Smooth muscle cell (in vitro differentiated cells): ENCODE data around the gene SNX18. TPM values are rescaled to one million over a fixed set of nuclear protein-coding genes. Genes with fewer than 3 reads are reported as not detected.

Experiments used
- DNase-seq: peaks from one replicate; lab custom pipeline; 2025; ENCODE audit not compliant: unreplicated experiment; lab: John Stamatoyannopoulos, UW
- H2AFZ ChIP-seq: fragments of 200-600 bp; sonication (generic); 2 replicates; pipeline ENCODE4 v1.6.0; 2016; ENCODE audit warnings: antibody characterized with exemption, low read depth, mild to moderate bottlenecking
- H3F3A ChIP-seq: fragments of 200-600 bp; sonication (generic); 2 replicates; pipeline ENCODE4 v1.6.0; 2017; ENCODE audit warnings: antibody characterized with exemption, low read depth
- H3K27ac ChIP-seq: fragments of 200-600 bp; sonication (generic); 2 replicates; pipeline ENCODE4 v1.5.1; 2016; ENCODE audit warnings: low read depth, mild to moderate bottlenecking
- H3K27me3 ChIP-seq: fragments of 200-600 bp; sonication (generic); 2 replicates; pipeline ENCODE4 v1.6.1; 2016; ENCODE audit warnings: low read depth, mild to moderate bottlenecking
- H3K36me3 ChIP-seq: fragments of 200-600 bp; sonication (generic); 2 replicates; pipeline ENCODE4 v1.5.1; 2016; ENCODE audit warnings: low read depth
- H3K4me1 ChIP-seq: fragments of 200-600 bp; sonication (generic); 2 replicates; pipeline ENCODE4 v1.5.1; 2016; ENCODE audit warnings: low read depth
- H3K4me2 ChIP-seq: fragments of 200-600 bp; sonication (generic); 2 replicates; pipeline ENCODE4 v1.6.0; 2016; ENCODE audit warnings: mild to moderate bottlenecking
- H3K4me3 ChIP-seq: fragments of 200-600 bp; sonication (generic); 2 replicates; pipeline ENCODE4 v1.5.1; 2016; ENCODE audit warnings: mild to moderate bottlenecking
- H3K79me2 ChIP-seq: fragments of 200-600 bp; sonication (generic); 2 replicates; pipeline ENCODE4 v1.6.0; 2016; ENCODE audit warnings: low read depth, mild to moderate bottlenecking
- H3K9ac ChIP-seq: fragments of 200-600 bp; sonication (generic); 2 replicates; pipeline ENCODE4 v1.6.0; 2016; ENCODE audit warnings: low read depth
- H3K9me3 ChIP-seq: fragments of 200-600 bp; sonication (generic); replicated peaks from 2 replicates; pipeline ENCODE4 v1.5.1; 2016; ENCODE audit warnings: low read depth
- H4K20me1 ChIP-seq: fragments of 200-600 bp; sonication (generic); 2 replicates; pipeline ENCODE4 v1.6.0; 2016; ENCODE audit warnings: low read depth
- polyA plus RNA-seq: library from polyadenylated mRNA; unstranded; fragments of >200 nt; fragmentation: Nextera tagmentation; extraction: Ambion mirVana; gene quantifications from 2 replicates; pipeline ENCODE4 v1.2.1, GENCODE V29; 2016
- total RNA-seq: library from RNA; depleted of rRNA; stranded (reverse); fragments of >200 nt; gene quantifications from 2 replicates; pipeline ENCODE4 v1.2.3, GENCODE V29; 2014
- TF ChIP-seq, protein P1 (sequence below): fragments of 200-600 bp; sonication (generic); IDR thresholded peaks from 2 replicates; pipeline ENCODE4 v1.5.1; 2017; ENCODE audit warnings: borderline replicate concordance, mild to moderate bottlenecking, antibody characterized with exemption; ENCODE audit not compliant: insufficient read depth, poor library complexity, severe bottlenecking

The SNX18 gene
- total and polyA plus RNA-seq, 2 experiments from 2014 or later, result 3.5 to 16.7 TPM

DNA sequence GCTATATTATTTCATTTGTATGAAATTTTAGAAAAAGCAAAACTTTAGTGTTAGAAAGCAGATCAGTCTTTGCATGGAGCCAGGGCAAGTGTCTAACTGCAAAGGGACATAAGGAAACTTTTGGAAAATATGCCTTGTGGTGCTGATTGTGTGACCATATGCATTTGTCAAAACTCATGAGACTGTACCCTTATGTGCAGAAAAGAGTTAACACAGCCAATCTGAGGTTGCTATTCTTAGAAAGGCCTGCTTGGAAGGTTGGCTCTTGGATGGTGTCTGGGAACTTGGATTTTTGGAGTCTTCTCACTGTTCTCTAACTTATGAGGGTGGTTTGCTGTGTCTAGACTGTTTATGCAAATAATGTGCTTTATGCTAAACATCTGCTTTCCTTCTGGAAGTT lies 76.6 kb downstream of the SNX18 start:
- Histone ChIP-seq H3K4me3 (no peak overlapping the region), H3K79me2 (no peaks in the 10 kb centered on the region), H3K4me1 (no peaks in the 10 kb centered on the region), H2AFZ (no peak overlapping the region), H3K36me3 (no peaks in the 10 kb centered on the region), H4K20me1 (no peaks in the 10 kb centered on the region), H3K27me3 (no peaks in the 10 kb centered on the region), H3F3A (no peaks in the 10 kb centered on the region), H3K9ac (no peak overlapping the region), H3K4me2 (no peak overlapping the region), H3K9me3 (peaks cover 5% of the 10 kb centered on the region), H3K27ac (no peak overlapping the region)
- DNase-seq, result no peak
- TF ChIP-seq, protein P1, sequence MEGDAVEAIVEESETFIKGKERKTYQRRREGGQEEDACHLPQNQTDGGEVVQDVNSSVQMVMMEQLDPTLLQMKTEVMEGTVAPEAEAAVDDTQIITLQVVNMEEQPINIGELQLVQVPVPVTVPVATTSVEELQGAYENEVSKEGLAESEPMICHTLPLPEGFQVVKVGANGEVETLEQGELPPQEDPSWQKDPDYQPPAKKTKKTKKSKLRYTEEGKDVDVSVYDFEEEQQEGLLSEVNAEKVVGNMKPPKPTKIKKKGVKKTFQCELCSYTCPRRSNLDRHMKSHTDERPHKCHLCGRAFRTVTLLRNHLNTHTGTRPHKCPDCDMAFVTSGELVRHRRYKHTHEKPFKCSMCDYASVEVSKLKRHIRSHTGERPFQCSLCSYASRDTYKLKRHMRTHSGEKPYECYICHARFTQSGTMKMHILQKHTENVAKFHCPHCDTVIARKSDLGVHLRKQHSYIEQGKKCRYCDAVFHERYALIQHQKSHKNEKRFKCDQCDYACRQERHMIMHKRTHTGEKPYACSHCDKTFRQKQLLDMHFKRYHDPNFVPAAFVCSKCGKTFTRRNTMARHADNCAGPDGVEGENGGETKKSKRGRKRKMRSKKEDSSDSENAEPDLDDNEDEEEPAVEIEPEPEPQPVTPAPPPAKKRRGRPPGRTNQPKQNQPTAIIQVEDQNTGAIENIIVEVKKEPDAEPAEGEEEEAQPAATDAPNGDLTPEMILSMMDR, result no peak

DNA sequence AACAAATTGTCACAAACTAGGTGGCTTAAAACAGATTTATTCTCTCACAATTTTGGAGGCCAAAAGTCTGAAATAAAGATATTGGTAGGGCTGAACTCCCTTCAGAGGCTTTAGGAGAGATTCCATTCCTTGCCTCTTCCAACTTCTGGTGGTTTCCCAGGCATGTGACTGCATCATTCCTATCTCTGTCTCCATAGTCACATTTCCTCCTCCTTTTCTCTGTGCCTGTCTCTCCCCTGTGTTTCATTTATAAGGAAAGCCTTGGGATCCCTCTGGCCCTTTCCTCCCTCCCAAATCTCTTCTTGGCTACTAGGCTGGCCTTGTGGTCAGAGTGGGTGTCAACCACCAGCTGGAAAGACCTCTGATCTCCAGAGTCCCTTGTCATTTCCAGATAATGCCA lies 78.2 kb downstream of the SNX18 start:
- H3K36me3 ChIP-seq, result no peaks in the 10 kb centered on the region
- H3K4me2 ChIP-seq, result no peak overlapping the region
- no peaks in the 10 kb centered on the region for H3K4me1 ChIP-seq
- H4K20me1 ChIP-seq, result no peaks in the 10 kb centered on the region
- DNase-seq, result no peak
- peaks cover 5% of the 10 kb centered on the region for H3K9me3 ChIP-seq
- H3F3A ChIP-seq, result no peaks in the 10 kb centered on the region
- H3K79me2 ChIP-seq, result no peaks in the 10 kb centered on the region
- H3K27me3 ChIP-seq, result no peaks in the 10 kb centered on the region
- no peak overlapping the region for H3K27ac ChIP-seq
- H3K4me3 ChIP-seq, result no peak overlapping the region
- H2AFZ ChIP-seq, result no peak overlapping the region
- no peak overlapping the region for H3K9ac ChIP-seq
- TF ChIP-seq, protein P1, result no peak

Other genes starting within 250 kb of the SNX18 start
- 42.3 and 51.1 TPM in 2 replicates for gene ARL15, start 207.2 kb upstream of the SNX18 start, total RNA-seq
- 9.8 and 20.8 TPM in 2 replicates for gene ARL15, start 207.2 kb upstream of the SNX18 start, polyA plus RNA-seq
- 3.1 and 5.5 TPM in 2 replicates for gene HSPB3, start 62.1 kb upstream of the SNX18 start, total RNA-seq
- 1.5 and 2.3 TPM in 2 replicates for gene HSPB3, start 62.1 kb upstream of the SNX18 start, polyA plus RNA-seq